Bronchial smooth muscle cell (primary cell): ENCODE data around the gene RPS6KA6. TPM values are rescaled to one million over a fixed set of nuclear protein-coding genes. Genes with fewer than 3 reads are reported as not detected.

Source experiments
- total RNA-seq: library from RNA; depleted of rRNA; stranded (reverse); fragments of >200 nt; gene quantifications from 2 replicates; pipeline ENCODE4 v1.2.1, GENCODE V29; 2014

RPS6KA6 gene
- 2.0 and 3.9 TPM in 2 replicates for total RNA-seq

GRCh38 chrX:84187533-84188319 is at the start of gene RPS6KA6:
TSS of gene RPS6KA6 (minus strand) at chrX:84188199. CDS start at chrX:84187899, 300 bp downstream.

